ENCODE measurements around the gene BICRA. TPM values are rescaled to one million over a fixed set of nuclear protein-coding genes. Genes with fewer than 3 reads are reported as not detected.

The BICRA gene
- total and polyA plus RNA-seq, 9 of the 15 experiments (the other 6 are each of a cell fraction or from before 2014, with no cell fraction given) = 0.01 to 8.8 (median 1.2) TPM

GRCh38 chr19:47699360-47699917, 90.5 kb downstream of the BICRA start (continued):
- TF ChIP-seq REST (IDR thresholded peaks at IDR 0.05; ENCODE audit: borderline replicate concordance) (peak; percentile 28; the same call in 1 of the 2 replicates), REST (CRISPR knock-in tag; IDR thresholded peaks at IDR 0.05; ENCODE audit: low read depth) (no peak), CREM (IDR thresholded peaks at IDR 0.05; ENCODE audit: low read depth) (0 out of 2 replicates have a peak, but pooled peaks have one; percentile 26), VEZF1 (CRISPR knock-in tag; IDR thresholded peaks at IDR 0.05) (peak; percentile 59), EGR1 (conservative IDR thresholded peaks at IDR 0.05) (peak; percentile 49), ZBTB17 (CRISPR knock-in tag; IDR thresholded peaks at IDR 0.05) (no peak), RB1 (IDR thresholded peaks at IDR 0.05; ENCODE audit: low read depth) (peak; percentile 60; the same call in 1 of the 2 replicates), ZBTB1 (CRISPR knock-in tag; IDR thresholded peaks at IDR 0.05; ENCODE audit: borderline replicate concordance, low read depth) (no peak), ZNF263 (CRISPR knock-in tag; IDR thresholded peaks at IDR 0.05; ENCODE audit: borderline replicate concordance) (0 out of 2 replicates have a peak, but pooled peaks have one; percentile 37), CC2D1A (IDR thresholded peaks at IDR 0.05) (peak; percentile 57), DEAF1 (CRISPR knock-in tag; IDR thresholded peaks at IDR 0.05) (no peak), MAZ (CRISPR knock-in tag; conservative IDR thresholded peaks at IDR 0.05 in 1 of 2, IDR thresholded peaks at IDR 0.05 in 1 of 2) (peak; percentile 28 to 57; a peak in 2 of 4 replicates), RAD21 (CRISPR knock-in tag; conservative IDR thresholded peaks at IDR 0.05 in 1 of 2, IDR thresholded peaks at IDR 0.05 in 1 of 2) (peak; percentile 27 to 60; a peak in 3 of 4 replicates), TOE1 (IDR thresholded peaks at IDR 0.05; ENCODE audit: borderline replicate concordance) (no peak), TOE1 (CRISPR knock-in tag; IDR thresholded peaks at IDR 0.05; ENCODE audit: borderline replicate concordance, low read depth) (no peak)

Data from K562 (cell line).